NCI-H2227 (cell line): ENCODE results near the gene CAMSAP3.

Experiments used
- DNase-seq: peaks from one replicate; lab custom pipeline; 2025; ENCODE audit not compliant: unreplicated experiment; lab: John Stamatoyannopoulos, UW

Gene CAMSAP3

GRCh38 chr19:7644550-7644877 is 48.9 kb downstream of the CAMSAP3 start:
- no peak for DNase-seq

- no peak for DNase-seq
These were observed 49.5 kb downstream of the CAMSAP3 start for GRCh38 chr19:7645163-7645562.

- DNase-seq = no peak
These were observed 50.2 kb downstream of the CAMSAP3 start for GRCh38 chr19:7645656-7646425.

GRCh38 chr19:7646426-7646700 is 50.7 kb downstream of the CAMSAP3 start:
- DNase-seq = no peak

GRCh38 chr19:7647156-7647555 is 51.5 kb downstream of the CAMSAP3 start:
- no peak for DNase-seq

- DNase-seq = no peak
These were observed 52.8 kb downstream of the CAMSAP3 start for GRCh38 chr19:7648265-7649014.

GRCh38 chr19:7650148-7650547 is 54.5 kb downstream of the CAMSAP3 start:
- no peak for DNase-seq

GRCh38 chr19:7652061-7652641 is 56.5 kb downstream of the CAMSAP3 start:
- DNase-seq = peak; percentile 82

GRCh38 chr19:7654401-7654800 is 58.7 kb downstream of the CAMSAP3 start:
- no peak for DNase-seq

- no peak for DNase-seq
These were observed 59.9 kb downstream of the CAMSAP3 start for GRCh38 chr19:7655581-7655980.

- no peak for DNase-seq
These were observed 61.6 kb downstream of the CAMSAP3 start for GRCh38 chr19:7657131-7657751.

- DNase-seq = peak; percentile 57
These were observed 62.6 kb downstream of the CAMSAP3 start for GRCh38 chr19:7658219-7658686.

- DNase-seq = no peak
These were observed 66.3 kb downstream of the CAMSAP3 start for GRCh38 chr19:7661744-7662538.

GRCh38 chr19:7662657-7663056 is 67.0 kb downstream of the CAMSAP3 start:
- DNase-seq = no peak

GRCh38 chr19:7663706-7664105 is 68.0 kb downstream of the CAMSAP3 start:
- no peak for DNase-seq

GRCh38 chr19:7665076-7665475 is 69.4 kb downstream of the CAMSAP3 start:
- DNase-seq = no peak
